ENCODE data around the gene RABGAP1L. TPM values are rescaled to one million over a fixed set of nuclear protein-coding genes. Genes with fewer than 3 reads are reported as not detected.
"Not testable (repeated sequence)": the region's sequence is repeated elsewhere in the genome, so short reads cannot be mapped to it uniquely, and the experiment has no call there.

RABGAP1L gene
- total RNA-seq, 1 donor from 2014 or later, result 53.6 TPM

DNA sequence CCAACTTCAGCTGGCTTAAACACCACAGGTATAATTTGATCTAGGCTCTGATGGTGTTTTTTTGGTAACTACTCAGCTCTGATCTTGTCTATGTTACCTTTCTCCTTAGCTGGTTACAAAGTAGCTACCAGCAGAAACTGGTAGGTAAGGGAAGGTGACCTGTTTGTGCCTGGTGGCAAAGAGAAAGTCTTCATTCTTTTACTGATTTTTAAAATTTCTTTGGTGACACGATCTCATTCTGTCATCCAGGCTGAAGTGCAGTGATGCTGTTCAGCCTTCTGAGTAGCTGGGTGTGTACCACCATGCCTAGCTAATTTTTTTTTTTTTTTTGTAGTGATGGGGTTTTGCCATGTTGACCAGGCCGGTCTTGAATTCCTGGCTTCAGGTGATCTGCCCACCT lies 62.4 kb downstream of the RABGAP1L start:
- ATAC-seq (ENCODE audit: poor library complexity) (no peak), DNase-seq (no peak)
- intact Hi-C loops (cut with DNase I), result no loop called here

DNA sequence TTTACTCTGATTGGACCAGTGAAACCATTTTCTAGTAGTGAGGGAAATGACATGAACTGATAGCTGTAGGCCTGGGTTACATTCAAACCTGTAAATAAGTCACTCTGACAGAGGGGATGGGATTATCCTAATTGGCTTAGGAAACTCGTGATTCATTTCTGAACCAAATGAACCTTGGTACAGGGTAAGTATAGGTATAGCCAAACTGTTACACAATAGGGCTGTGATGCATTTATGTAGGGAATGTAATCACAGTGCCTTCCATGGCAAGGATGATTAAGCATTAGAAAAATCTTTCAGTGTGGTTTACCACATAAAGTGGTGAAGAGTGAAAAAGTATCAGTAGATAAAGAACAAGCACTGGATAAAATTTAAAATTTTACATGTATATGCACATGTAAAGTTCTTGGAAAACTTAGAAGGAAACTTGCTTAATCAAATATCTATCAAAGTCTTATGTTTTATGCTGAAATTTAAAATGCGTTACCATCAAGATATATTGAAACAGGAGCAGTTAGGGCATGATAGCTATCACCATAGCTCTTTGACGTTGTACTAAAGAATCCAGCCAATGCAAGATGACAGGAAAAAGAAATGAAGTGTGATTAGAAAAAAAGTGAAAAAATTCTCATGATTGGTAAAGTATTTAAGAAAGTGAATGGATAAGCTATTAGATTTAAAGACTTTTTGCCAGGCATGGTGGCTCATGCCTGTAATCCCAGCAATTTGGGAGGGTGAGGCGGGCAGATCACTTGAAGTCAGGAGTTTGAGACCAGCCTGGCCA lies 63.0 kb downstream of the RABGAP1L start:
- intact Hi-C loops (cut with DNase I), result no loop called here
- DNase-seq (no peak), ATAC-seq (ENCODE audit: poor library complexity) (no peak)

DNA sequence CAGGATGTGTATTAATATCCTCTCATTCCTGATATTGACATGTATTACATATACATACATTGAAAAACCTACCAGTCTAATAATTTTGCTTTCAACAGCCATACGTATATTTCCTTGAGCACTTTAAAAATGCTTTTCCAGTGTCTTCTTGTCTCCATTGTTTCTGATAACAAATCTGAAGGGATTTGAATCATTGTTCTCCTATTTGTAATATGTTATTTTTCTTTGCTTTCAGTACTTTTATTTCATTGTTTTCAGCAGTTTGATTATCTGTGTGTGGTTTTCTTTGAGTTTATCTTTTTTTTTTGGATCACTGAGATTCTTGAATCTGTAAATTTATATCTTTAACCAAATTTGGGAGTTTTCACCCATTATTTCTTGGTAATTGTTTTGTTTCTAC lies 65.3 kb downstream of the RABGAP1L start:
- no peak for ATAC-seq (ENCODE audit: poor library complexity)
- no peak for DNase-seq
- intact Hi-C loops (cut with DNase I), result no loop called here

DNA sequence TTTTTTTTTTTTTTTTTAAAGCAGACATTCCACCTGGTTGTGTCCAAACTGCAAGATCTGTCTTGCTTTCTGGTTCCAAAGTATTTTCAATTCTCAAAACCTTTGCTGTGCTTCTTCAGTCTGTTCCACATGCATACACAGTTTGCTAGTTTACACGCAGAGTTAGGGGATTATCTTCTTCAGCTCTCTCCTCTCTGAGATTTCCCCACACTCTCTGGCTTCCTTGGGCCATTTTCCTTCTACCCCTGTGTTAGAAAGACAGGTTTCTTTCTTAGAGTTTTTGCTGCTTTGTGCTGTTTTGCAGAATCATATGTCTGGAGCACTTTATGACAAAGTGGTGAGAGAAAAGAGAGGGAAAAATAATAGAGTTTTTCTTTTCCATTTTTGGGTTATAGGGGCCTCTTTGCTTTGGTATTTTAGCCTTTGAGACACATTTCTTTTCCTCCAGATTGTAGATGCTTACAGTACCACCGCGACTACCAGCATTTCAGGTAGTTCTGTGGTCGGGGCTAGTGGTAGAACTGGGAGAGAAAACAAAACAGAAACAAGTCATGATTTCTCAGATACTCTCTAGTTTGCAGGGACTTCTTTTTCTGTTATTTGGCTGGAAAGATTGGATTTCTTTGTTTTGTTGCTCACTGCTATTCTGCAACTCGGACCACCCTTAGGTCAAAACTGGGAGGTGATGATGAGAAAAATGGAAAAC lies 66.3 kb downstream of the RABGAP1L start:
- intact Hi-C loops (cut with DNase I), result no loop called here
- ATAC-seq (ENCODE audit: poor library complexity) (no peak), DNase-seq (no peak)

- ATAC-seq (ENCODE audit: poor library complexity) (no peak), DNase-seq (no peak)
- intact Hi-C loops (cut with DNase I), result no loop called here
Observed at GRCh38 chr1:174230399-174230798, 71.1 kb downstream of the RABGAP1L start.

DNA sequence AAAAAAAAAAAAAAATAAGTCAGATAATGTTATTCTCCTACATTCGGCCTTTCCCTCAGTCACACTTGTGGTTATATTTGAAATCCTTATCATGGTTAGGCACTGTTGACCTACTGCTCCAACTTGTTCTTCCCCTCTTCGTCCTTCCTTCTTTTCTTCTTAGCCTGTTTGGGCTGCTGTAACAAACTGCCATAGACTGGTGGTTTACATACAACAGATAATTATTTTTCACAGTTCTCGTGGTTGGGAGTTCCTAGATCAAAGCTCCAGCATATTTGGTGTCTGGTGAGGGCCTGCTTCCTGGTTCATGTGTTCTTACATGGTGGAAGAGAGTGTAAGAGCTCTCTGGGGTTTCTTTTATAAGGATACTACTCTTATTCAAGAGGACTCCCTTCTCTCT lies 73.4 kb downstream of the RABGAP1L start:
- ATAC-seq (ENCODE audit: poor library complexity), result no peak
- DNase-seq, result no peak
- intact Hi-C loops (cut with DNase I), result no loop called here

DNA sequence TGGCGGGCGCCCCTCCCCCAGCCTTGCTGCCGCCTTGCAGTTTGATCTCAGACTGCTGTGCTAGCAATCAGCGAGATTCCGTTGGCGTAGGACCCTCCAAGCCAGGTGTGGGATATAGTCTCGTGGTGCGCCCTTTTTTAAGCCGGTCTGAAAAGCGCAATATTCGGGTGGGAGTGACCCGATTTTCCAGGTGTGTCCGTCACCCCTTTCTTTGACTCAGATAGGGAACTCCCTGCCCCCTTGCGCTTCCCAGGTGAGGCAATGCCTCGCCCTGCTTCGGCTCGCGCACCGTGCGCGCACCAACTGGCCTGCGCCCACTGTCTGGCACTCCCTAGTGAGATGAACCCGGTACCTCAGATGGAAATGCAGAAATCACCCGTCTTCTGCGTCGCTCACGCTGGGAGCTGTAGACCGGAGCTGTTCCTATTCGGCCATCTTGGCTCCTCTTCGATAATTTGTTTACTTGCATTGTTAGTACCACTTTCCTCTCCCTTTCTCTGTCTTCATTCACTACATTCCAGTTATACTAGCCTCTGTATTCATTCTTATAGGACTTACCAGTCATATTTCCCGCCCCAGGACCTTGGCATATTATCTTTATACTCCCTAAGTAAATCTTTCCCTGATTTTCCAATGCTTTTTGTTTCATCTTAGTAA lies 79.7 kb downstream of the RABGAP1L start:
- intact Hi-C loops (cut with DNase I); ATAC-seq (ENCODE audit: poor library complexity); DNase-seq: not testable (repeated sequence)

DNA sequence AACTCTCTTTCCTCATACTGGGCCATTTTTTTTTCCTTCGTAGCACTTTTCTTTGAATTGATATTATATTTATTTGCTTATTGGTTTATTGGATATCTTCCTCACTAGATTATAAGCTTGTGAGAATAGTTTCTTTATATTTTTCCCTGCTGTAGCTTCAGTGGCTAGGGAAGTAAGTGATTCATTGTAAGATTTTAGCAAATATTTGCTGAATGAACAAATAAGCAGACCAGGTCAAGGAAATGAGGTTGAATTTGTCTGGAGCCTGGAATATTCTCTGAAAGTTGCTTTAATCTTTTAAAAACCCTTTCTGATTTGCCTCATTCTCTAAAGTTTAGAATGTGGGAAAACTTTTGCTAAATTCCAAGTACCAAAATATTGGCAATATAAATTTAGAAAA lies 80.2 kb downstream of the RABGAP1L start:
- intact Hi-C loops (cut with DNase I), result no loop called here
- ATAC-seq (ENCODE audit: poor library complexity) (no peak), DNase-seq (no peak)

DNA sequence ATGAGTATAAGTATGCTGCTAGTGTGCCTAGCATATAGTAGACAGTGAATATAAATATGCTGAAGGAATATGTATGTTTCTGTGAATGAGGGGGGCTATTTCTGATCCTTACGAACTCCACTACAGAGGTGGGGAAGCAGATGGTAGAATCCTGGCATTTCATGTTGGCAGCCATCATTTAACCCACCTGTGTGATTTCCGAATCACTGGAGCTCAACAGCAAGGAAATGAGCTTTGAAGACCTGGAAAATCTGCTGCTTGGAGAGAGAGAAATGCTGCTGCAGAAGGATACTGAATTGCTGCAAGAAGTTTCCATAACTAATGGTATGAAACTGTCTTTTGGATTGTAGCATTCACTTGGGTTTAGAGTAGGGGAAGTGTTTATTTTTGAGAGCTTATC lies 83.5 kb downstream of the RABGAP1L start:
- DNase-seq (no peak), ATAC-seq (ENCODE audit: poor library complexity) (no peak)
- intact Hi-C loops (cut with DNase I), result no loop called here

DNA sequence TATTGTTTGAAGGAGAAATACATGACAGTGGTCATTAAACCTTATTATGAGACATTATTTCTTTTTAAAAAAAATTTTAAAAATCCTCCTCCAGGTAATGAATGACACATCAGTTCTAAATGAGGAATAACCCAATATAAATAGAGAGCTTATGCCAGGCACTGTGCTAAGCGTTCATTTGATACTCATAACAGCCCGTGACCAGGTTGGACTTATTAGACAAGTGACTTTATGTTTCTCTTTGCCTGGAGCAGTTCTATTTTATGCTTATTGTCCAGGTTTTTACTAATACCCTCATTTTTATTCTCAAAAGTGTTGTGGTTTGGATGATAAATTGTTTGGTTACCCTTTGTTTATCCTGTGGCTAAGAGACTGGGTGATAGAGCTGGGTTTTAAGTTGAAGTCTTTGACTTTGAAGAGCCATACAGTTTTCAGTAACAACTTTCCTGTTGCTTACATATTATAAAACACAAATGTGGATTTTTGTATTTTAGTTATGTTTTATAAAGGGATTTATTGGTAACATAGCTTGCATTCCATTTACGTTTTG lies 84.2 kb downstream of the RABGAP1L start:
- DNase-seq (no peak), ATAC-seq (ENCODE audit: poor library complexity) (peak; percentile 52)
- intact Hi-C loops (cut with DNase I), result no loop called here

DNA sequence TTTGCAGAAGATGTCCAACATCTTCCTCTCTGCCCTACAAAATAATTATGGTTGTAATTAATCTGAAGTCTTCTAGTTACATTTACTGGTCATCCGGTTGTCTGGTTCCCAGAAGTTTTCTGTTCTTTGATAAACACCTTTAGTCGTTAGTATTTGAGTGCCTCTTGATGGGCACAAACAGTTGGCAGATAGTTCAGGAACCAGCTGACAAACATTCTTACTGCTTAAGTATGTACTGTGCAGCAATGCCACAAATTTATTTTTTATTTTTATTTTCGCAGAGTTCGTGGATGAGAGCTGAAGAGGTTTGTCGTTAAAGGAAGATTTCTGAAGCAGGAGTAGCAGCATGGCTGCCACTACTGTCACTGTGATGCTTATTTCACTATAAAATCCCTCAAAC lies 84.7 kb downstream of the RABGAP1L start:
- ATAC-seq (ENCODE audit: poor library complexity), result peak; percentile 61
- intact Hi-C loops (cut with DNase I), result no loop called here
- DNase-seq, result no peak

- no peak for DNase-seq
- ATAC-seq (ENCODE audit: poor library complexity), result no peak
- intact Hi-C loops (cut with DNase I), result no loop called here
Observed at GRCh38 chr1:174247472-174247871, 88.2 kb downstream of the RABGAP1L start.

- ATAC-seq (ENCODE audit: poor library complexity) (peak; percentile 46), DNase-seq (no peak)
- intact Hi-C loops (cut with DNase I), result no loop called here
Observed at GRCh38 chr1:174248041-174248440, 88.7 kb downstream of the RABGAP1L start.

DNA sequence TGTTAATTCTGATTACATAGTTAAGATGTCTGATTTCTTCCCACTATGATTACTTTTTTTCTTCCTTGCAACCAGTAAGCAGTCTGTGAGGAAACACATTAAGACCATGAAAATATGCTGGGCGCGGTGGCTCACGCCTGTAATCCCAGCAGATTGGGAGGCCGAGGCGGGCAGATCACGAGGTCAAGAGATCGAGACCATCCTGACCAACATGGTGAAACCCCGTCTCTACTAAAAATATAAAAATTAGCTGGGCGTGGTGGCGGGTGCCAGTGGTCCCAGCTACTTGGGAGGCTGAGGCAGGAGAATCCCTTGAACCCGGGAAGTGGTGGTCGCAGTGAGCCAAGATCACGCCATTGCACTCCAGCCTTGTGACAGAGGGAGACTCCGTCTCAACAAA lies 97.1 kb downstream of the RABGAP1L start:
- DNase-seq; intact Hi-C loops (cut with DNase I); ATAC-seq (ENCODE audit: poor library complexity): not testable (repeated sequence)

DNA sequence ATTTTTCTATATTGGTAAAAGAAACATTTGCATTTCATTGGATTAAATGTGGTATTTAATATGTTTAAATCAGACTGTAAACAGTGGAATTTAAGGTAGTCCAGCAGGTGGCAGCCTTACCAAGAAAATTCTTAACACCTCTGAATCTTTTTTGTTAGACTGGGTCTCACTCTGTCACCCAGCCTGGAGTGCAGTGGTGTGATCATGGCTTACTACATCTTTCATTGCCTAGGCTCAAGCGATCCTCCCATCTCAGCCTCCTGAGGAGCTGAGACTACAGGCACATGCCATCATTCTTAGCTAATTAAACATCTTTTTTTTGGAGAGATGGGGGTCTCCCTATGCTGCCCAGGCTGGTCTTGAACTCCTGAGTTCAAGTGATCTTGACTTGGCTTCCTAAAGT lies 98.8 kb downstream of the RABGAP1L start:
- intact Hi-C loops (cut with DNase I), result no loop called here
- ATAC-seq (ENCODE audit: poor library complexity) (peak; percentile 41), DNase-seq (no peak)

DNA sequence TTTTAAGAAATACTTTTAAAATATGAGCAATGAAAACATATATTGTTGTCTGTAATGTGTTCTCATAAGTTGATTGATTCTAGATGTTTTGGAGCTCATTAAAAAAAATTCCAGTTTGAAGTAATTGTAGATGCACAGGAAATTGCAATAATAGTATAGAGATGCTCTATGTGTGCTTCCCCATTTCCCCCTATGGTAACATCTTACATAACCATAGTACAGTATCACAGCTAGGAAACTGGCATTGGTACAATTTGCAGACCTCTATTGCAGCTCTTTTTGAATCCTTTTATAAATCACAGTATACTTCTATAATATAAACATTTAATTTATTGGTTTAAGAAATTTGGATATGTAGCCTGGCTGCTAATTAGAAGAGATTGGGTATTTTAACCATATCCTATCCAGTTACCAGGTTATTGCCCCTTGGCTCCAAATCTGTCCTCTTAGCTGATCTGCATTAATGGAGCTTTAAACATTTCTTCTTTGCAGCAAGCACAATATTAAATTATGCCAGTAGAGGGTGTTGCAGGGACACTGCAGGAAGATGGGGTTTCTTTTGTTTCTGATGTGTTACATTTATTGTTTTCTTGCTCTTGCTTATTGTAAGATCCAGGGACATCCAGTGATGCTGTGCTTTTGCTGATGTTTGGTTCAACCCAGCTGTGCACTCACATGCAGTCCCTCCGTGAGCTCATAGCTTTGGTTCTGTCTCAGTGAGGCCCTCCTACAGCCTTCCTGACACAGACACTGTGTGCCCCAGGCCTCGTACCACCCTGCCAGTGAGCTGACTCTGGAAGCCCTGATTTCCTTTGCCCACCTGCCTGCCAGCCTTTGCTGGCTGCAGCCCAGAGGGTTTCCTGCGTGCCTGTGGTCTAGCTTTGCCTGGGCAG lies 103.3 kb downstream of the RABGAP1L start:
- DNase-seq (no peak), ATAC-seq (ENCODE audit: poor library complexity) (peak; percentile 63)
- intact Hi-C loops (cut with DNase I), result loop anchor here (5.0 kb wide), 2 partner anchors 465 to 485 kb away; no protein-coding TSS in a partner anchor

DNA sequence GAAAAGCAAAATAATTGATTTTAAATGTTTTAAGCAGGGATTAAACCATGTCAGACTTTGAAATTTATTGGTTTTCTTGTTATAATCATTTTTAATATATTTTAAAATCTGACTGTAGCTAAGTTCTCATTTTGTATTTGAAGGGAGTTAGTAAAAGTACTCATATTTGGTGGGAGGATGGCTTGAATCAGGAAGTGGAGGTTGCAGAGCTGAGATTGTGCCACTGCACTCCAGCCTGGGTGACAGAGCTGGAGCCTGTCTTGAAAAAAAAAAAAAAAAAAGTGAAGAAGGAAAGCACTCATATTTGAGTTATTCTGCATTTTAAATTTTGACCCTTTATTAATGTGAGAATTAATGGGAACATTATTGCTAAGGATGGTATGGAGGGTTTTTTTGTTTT lies 106.0 kb downstream of the RABGAP1L start:
- ATAC-seq (ENCODE audit: poor library complexity), result no peak

DNA sequence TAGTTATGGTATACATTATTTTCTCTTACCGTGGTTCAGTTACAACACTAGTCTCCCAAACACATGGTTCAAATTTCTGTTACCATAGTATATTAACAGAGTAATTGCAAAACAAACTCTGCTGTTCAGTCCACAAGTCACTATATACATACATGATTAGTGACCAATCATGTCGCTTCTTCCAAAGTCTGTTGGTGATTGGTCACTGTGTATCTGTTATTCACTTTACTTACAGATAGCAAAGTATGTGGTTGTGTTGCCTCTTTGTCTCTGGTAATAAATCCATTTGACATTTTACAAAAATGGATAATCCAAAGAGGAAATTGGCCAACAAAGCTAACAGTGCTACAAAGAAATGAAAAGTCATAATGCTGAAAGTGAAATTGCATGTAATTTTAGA lies 107.2 kb downstream of the RABGAP1L start:
- DNase-seq (no peak), ATAC-seq (ENCODE audit: poor library complexity) (no peak)
- intact Hi-C loops (cut with DNase I), result no loop called here

More for the DNA sequence above, 106.0 kb downstream of the RABGAP1L start:
- DNase-seq, result no peak
- intact Hi-C loops (cut with DNase I), result no loop called here
